GM23248 (cell line): ENCODE results near the gene VAPA. TPM values are rescaled to one million over a fixed set of nuclear protein-coding genes. Genes with fewer than 3 reads are reported as not detected.

Experiments
- DNase-seq: peaks from one replicate; pipeline ENCODE4 v3.0.0-alpha.2; 2015
- H2AFZ ChIP-seq: fragments of 200-600 bp; sonication (generic); 2 replicates; pipeline ENCODE4 v1.6.1; 2016; ENCODE audit warnings: antibody characterized with exemption
- H3F3A ChIP-seq: fragments of 200-600 bp; sonication (generic); 2 replicates; pipeline ENCODE4 v1.6.1; 2016; ENCODE audit warnings: mild to moderate bottlenecking, antibody characterized with exemption, mixed run types; ENCODE audit not compliant: insufficient read depth
- H3K27ac ChIP-seq: fragments of 200-600 bp; sonication (generic); 2 replicates; pipeline ENCODE4 v1.5.1; 2016; ENCODE audit warnings: mild to moderate bottlenecking
- H3K27me3 ChIP-seq: fragments of 200-600 bp; sonication (generic); replicated peaks from 2 replicates; pipeline ENCODE4 v1.6.1; 2016; ENCODE audit warnings: mild to moderate bottlenecking; ENCODE audit not compliant: insufficient read depth
- H3K36me3 ChIP-seq: fragments of 200-600 bp; sonication (generic); 2 replicates; pipeline ENCODE4 v1.6.1; 2016; ENCODE audit warnings: low read depth, mild to moderate bottlenecking
- H3K4me1 ChIP-seq: fragments of 200-600 bp; sonication (generic); 2 replicates; pipeline ENCODE4 v1.6.1; 2016; ENCODE audit warnings: mild to moderate bottlenecking; ENCODE audit not compliant: insufficient read depth
- H3K4me2 ChIP-seq: fragments of 200-600 bp; sonication (generic); one replicate; pipeline ENCODE4 v1.6.1; 2016; ENCODE audit warnings: mild to moderate bottlenecking; ENCODE audit not compliant: unreplicated experiment
- H3K4me3 ChIP-seq: fragments of 200-600 bp; sonication (generic); 2 replicates; pipeline ENCODE4 v1.5.1; 2016; ENCODE audit warnings: mild to moderate bottlenecking
- H3K79me2 ChIP-seq: fragments of 200-600 bp; sonication (generic); 2 replicates; pipeline ENCODE4 v1.6.1; 2016; ENCODE audit warnings: mild to moderate bottlenecking; ENCODE audit not compliant: insufficient read depth
- H3K9ac ChIP-seq: fragments of 200-600 bp; sonication (generic); 2 replicates; pipeline ENCODE4 v1.6.1; 2016; ENCODE audit warnings: mild to moderate bottlenecking
- H3K9me2 ChIP-seq: fragments of 200-600 bp; sonication (generic); 2 replicates; pipeline ENCODE4 v1.6.1; 2016; ENCODE audit warnings: mixed run types, mild to moderate bottlenecking, moderate library complexity; ENCODE audit not compliant: insufficient read depth
- H3K9me3 ChIP-seq: fragments of 200-600 bp; sonication (generic); one replicate; pipeline ENCODE4 v1.6.1; 2017; ENCODE audit warnings: low read depth
- H4K20me1 ChIP-seq: fragments of 200-600 bp; sonication (generic); 2 replicates; pipeline ENCODE4 v1.6.0; 2016; ENCODE audit not compliant: insufficient read depth
- EZH2 ChIP-seq: fragments of 200-600 bp; sonication (generic); IDR thresholded peaks from 2 replicates; pipeline ENCODE4 v1.6.1; 2018; ENCODE audit warnings: antibody characterized with exemption, mild to moderate bottlenecking; ENCODE audit not compliant: insufficient read depth, poor library complexity, severe bottlenecking
- EZH2phosphoT487 ChIP-seq: fragments of 200-600 bp; sonication (generic); IDR thresholded peaks from 2 replicates; pipeline ENCODE4 v1.6.1; 2018; ENCODE audit warnings: antibody characterized with exemption, moderate library complexity, mild to moderate bottlenecking, low read depth; ENCODE audit not compliant: insufficient read depth
- WGBS, 2 experiments: methylation state at CpG; one replicate each; pipeline ENCODE4 v1.1.6; 2015 to 2017; ENCODE audit warnings: low lambda C conversion rate in 2 of 2, low coverage in 1 of 2; ENCODE audit errors: missing lambda C conversion rate in 2 of 2; 5-methylcytosine and 5-hydroxymethylcytosine counted together
- in situ Hi-C: fragments of 300-500 bp; cut with MboI; formaldehyde crosslinking; loops from 2 replicates; pipeline ENCODE4 v1.15.0; 2020
- polyA plus RNA-seq: library from polyadenylated mRNA; unstranded; fragments of >200 nt; fragmentation: Nextera tagmentation; extraction: Ambion mirVana; gene quantifications from 2 replicates; pipeline ENCODE4 v1.2.1, GENCODE V29; 2016
- total RNA-seq: library from RNA; depleted of rRNA; stranded (reverse); fragments of >200 nt; shearing (Covaris generic); gene quantifications from 2 replicates; pipeline ENCODE4 v1.2.3, GENCODE V29; 2014

VAPA gene
- total and polyA plus RNA-seq, 2 experiments from 2014 or later, result 277 to 290 TPM

- peaks cover 100% of the 10 kb centered on the region for H3K79me2 ChIP-seq
- WGBS, 2 experiments, result 97 to 99% methylated on average over 3 of the region's 3 CpGs
- in situ Hi-C loops, result loop anchor here (25.0 kb wide), 1 partner anchor 243 kb away; no protein-coding TSS in a partner anchor
- TF ChIP-seq EZH2, result no peak
- TF ChIP-seq EZH2phosphoT487, result no peak
- H3K27ac ChIP-seq, result no peak overlapping the region
- no peak overlapping the region for H2AFZ ChIP-seq
- H3K4me2 ChIP-seq, result no peak overlapping the region
- H3F3A ChIP-seq, result peaks cover 19% of the 10 kb centered on the region; the same call in 1 of the 2 replicates
- H3K4me1 ChIP-seq, result peaks cover 32% of the 10 kb centered on the region
- no peaks in the 10 kb centered on the region for H3K27me3 ChIP-seq
- H3K9me2 ChIP-seq, result no peaks in the 10 kb centered on the region
- no peak overlapping the region for H3K9ac ChIP-seq
- no peak overlapping the region for H3K4me3 ChIP-seq
- no peaks in the 10 kb centered on the region for H3K9me3 ChIP-seq
- peaks cover 55% of the 10 kb centered on the region for H4K20me1 ChIP-seq
- no peak for DNase-seq
- no peaks in the 10 kb centered on the region; the same call in none of the 2 replicates for H3K36me3 ChIP-seq
Measured at GRCh38 chr18:9930299-9930884, 16.6 kb downstream of the VAPA start.

- Histone ChIP-seq H4K20me1 (peaks cover 49% of the 10 kb centered on the region), H3F3A (peaks cover 19% of the 10 kb centered on the region; the same call in 1 of the 2 replicates), H2AFZ (no peak overlapping the region), H3K79me2 (peaks cover 100% of the 10 kb centered on the region), H3K4me1 (peaks cover 24% of the 10 kb centered on the region), H3K9me3 (no peaks in the 10 kb centered on the region), H3K4me3 (no peak overlapping the region), H3K27ac (no peak overlapping the region), H3K36me3 (peaks cover 4% of the 10 kb centered on the region), H3K27me3 (no peaks in the 10 kb centered on the region), H3K9me2 (no peaks in the 10 kb centered on the region), H3K9ac (no peak overlapping the region), H3K4me2 (no peak overlapping the region)
- in situ Hi-C loops, result loop anchor here (25.0 kb wide), 1 partner anchor 244 kb away; no protein-coding TSS in a partner anchor
- WGBS, 2 experiments, result 0 to 4% methylated on average over 1 of the region's 1 CpG
- TF ChIP-seq EZH2, result no peak
- no peak for TF ChIP-seq EZH2phosphoT487
- DNase-seq, result no peak
Measured at GRCh38 chr18:9931146-9931545, 17.3 kb downstream of the VAPA start.

GRCh38 chr18:9931678-9932077, 17.9 kb downstream of the VAPA start:
- Histone ChIP-seq H3K27me3 (no peaks in the 10 kb centered on the region), H3K4me3 (no peak overlapping the region), H3K36me3 (peaks cover 10% of the 10 kb centered on the region), H3K79me2 (peaks cover 100% of the 10 kb centered on the region), H3K9ac (no peak overlapping the region), H3K4me1 (peaks cover 19% of the 10 kb centered on the region), H2AFZ (no peak overlapping the region), H3K4me2 (no peak overlapping the region), H3K9me2 (no peaks in the 10 kb centered on the region), H3F3A (peaks cover 19% of the 10 kb centered on the region; the same call in 1 of the 2 replicates), H3K27ac (no peak overlapping the region), H4K20me1 (peaks cover 44% of the 10 kb centered on the region), H3K9me3 (no peaks in the 10 kb centered on the region)
- 73 to 74% methylated on average over 5 of the region's 5 CpGs for WGBS, 2 experiments
- DNase-seq, result no peak
- TF ChIP-seq EZH2phosphoT487 (no peak), EZH2 (no peak)
- in situ Hi-C loops, result loop anchor here (25.0 kb wide), 1 partner anchor 244 kb away; no protein-coding TSS in a partner anchor

- DNase-seq, result no peak
- in situ Hi-C loops, result loop anchor here (25.0 kb wide), 1 partner anchor 247 kb away; no protein-coding TSS in a partner anchor
- H3K9me3 ChIP-seq, result no peaks in the 10 kb centered on the region
- peaks cover 100% of the 10 kb centered on the region for H3K79me2 ChIP-seq
- H3K27me3 ChIP-seq, result no peaks in the 10 kb centered on the region
- 96 to 99% methylated on average over 3 of the region's 3 CpGs for WGBS, 2 experiments
- 0 out of 2 replicates have a peak, but pooled peaks cover 5% of the 10 kb centered on the region for H3F3A ChIP-seq
- H3K36me3 ChIP-seq, result peaks cover 31% of the 10 kb centered on the region
- no peak overlapping the region for H3K27ac ChIP-seq
- no peaks in the 10 kb centered on the region for H3K4me1 ChIP-seq
- H3K9me2 ChIP-seq, result no peaks in the 10 kb centered on the region
- peaks cover 25% of the 10 kb centered on the region for H4K20me1 ChIP-seq
- H3K4me3 ChIP-seq, result no peak overlapping the region
- no peak overlapping the region for H3K4me2 ChIP-seq
- no peak overlapping the region for H2AFZ ChIP-seq
- H3K9ac ChIP-seq, result no peak overlapping the region
- TF ChIP-seq EZH2phosphoT487 (no peak), EZH2 (no peak)
Measured at GRCh38 chr18:9933865-9934264, 20.0 kb downstream of the VAPA start.
